ENCODE results near the gene BPI. TPM values are rescaled to one million over a fixed set of nuclear protein-coding genes. Genes with fewer than 3 reads are reported as not detected.
"Not testable (repeated sequence)": the region's sequence is repeated elsewhere in the genome, so short reads cannot be mapped to it uniquely, and the experiment has no call there.

The BPI gene
- total RNA-seq, 1 experiment from 2014 or later: 1.5 TPM

DNA sequence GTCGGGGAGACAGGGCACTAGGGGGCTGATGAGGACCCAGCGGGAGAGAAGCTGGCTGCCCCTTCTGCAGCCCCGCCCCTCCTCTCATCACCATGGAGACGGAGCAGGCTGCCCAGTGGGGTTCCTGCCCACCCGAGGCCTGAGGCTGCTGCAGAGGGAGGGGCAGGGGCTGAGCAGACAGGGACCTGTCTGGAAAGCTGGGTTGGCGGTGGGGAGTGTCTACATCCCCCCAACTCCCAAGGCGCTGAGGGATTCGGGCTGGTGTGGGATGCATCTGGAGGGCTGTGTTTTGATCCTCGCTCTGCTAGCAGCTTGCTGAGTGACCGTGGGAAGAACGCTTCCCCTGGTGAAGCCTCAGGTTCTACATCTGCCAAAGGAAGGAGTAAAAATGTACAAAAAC, 1.2 kb upstream of the BPI start:
- no peak for DNase-seq (ENCODE audit: low read depth)

DNA sequence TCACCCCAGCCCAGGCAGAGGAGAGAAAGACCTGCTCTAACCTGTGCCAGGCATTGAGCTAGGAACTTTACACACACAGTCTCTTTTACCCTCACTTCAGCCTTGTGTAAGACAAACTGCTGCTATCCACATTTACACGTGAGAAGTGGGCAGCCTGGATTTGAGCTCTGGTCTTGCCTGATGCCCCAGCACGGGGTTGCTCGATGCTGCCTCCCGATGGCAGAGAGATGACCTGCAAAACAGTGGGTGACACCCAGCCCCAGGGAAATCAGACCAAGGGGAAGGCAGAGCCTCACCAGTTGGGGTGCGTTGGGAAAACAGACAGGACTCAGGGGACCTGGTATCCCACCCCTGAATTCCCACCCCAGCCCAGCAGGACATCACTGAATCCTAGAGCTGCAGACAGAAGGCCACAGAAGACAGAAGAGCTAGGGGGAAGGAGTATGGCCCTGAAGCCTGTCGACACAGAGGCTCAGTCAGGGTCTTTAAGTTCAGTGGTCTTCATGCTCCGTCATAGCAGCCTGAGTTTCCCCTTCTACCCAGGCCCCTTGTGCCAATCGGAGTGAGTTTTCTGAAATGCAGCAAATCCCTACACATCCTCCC, 990 bp downstream of the BPI start:
- peak; percentile 59 for DNase-seq (ENCODE audit: low read depth)

DNA sequence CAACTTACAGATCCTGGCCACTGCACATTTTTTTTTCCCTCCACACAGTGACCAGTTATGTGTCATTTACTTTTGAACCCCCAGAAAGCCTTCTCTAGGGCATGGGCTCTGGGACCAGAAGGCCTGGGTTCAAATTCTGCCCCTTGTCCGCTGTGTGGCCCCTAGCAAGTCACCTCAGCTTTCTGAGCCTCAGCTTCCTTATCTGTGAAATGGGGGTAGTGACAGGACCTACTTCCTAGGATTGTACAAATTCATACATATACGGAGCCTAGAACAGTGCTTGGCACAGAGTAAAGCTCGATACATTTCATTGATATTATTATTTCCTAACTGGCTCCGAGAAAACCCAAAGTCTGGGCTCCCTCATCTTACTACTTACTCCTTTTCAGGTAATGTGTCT, 1.6 kb downstream of the BPI start:
- no peak for DNase-seq (ENCODE audit: low read depth)

DNA sequence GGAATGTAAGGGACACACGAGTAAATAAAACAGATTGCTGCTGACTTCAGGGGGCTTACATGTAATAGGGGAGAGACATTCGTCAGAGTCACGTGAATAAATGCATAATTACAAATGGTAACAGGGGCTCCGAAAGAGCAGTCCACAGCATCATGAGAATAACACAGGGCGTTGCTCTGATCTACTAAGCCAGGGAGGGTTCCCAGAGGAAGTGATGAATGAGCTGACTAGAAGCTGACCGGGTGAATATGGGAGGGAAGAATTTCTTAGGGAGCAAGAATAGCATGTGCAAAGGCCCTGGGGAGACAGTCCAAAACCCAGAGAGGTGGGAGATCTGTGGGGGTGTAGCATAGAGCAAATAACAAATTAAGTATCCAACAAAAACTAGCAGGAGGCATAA, 2.4 kb downstream of the BPI start:
- no peak for DNase-seq (ENCODE audit: low read depth)

DNA sequence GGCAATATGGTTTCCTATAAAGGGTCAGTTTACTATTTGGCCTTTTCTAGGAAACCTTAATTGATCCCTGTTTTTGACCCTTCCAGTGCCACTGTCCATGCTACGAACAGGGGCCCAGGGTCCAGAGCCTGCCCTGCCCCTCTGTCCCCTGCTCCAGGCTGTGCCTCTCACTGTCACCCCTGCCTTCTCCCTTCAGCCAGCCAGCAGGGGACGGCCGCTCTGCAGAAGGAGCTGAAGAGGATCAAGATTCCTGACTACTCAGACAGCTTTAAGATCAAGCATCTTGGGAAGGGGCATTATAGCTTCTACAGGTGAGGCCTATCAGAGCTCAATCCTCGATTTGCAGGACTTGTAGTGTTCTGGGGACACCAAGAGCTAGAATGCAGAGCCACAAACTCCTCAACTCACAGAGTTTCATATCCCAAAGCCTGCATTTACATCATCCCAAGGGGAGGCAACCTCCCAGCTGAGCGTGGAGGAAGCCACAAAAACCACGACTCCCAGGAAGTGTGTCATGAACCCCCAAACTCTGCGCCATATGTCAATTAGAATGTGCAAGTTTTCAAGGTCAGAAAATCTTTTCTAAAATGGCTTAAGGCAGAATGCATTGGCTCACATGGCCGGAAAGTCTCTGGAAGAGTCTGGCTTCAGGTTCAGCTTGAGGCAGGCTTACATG, 3.6 kb downstream of the BPI start:
- peak; percentile 90 for DNase-seq (ENCODE audit: low read depth)

DNA sequence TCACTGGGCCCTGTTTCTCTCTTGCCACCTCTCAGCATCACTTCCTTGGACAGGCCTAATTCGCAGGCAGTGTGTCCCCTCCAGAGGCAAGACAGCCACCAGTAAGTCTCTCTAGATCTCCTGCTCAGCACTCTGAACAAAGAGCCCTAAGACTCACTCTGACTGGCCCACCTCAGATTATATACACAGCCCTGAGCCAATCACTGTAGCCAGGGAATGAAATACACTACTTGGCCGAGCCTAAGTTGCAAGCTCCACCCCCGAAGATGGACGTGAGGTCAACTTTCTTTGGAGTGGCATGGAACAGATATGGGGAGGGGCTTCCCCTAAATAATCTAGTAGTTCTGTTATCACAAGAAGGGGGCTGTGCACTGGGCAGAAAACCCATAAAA, 4.1 kb downstream of the BPI start:
- DNase-seq (ENCODE audit: low read depth): no peak

DNA sequence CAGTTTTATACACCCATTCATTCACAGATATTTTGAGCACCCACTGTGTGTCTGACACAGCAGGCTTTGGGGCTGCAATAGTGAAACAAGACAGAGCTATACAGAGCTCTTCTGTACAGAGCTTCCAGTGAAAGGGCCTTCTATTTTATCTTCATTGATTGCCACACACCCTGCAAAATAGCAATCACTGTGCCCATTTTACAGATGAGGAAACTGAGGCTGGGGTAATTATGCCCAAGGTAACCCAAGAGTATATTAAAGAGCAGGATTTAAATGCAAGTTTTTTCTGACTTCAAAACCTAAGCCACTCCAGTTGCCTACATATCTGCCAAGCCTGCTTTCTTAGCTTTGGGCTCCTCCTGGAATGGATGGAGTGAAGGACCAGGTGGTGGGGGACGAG, 4.5 kb downstream of the BPI start:
- DNase-seq (ENCODE audit: low read depth): no peak

DNA sequence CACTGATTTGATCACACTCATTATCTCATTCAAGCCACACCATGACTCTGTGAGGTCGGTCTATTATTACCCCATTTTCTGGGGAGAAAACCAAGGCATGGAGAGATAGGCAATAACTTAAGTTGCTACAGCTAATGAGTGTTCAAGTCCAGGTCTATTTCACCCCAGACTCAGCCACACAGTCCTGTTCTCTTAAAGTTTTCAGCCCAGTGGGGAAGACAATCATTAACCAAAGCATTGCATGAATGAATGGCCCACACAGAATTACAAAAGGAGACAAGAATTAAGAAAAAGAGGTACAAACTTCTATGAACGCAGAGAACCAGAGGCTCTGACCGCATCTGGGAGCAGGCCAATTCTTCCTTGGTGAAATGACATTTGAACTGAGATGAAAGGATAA, 7.1 kb downstream of the BPI start:
- no peak for DNase-seq (ENCODE audit: low read depth)

DNA sequence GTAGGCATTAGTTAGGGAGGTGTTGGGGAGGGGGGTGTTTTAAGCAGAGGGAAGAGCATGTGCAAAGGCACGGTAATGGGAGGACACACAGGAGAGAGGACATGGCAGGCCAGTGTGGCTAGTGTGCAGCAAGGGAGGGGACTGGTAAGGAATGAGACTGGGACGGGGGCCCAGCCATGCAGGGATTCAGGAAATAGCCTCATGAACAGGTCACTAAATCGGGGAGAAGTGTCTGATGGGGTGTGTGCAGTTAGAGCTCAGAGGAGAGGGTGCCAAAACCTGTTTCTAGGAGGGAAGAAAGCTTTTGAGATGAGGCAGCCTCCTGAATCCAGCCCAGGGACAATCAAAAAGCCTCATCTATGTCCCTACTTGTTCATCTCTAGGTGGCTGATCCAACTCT, 7.5 kb downstream of the BPI start:
- DNase-seq (ENCODE audit: low read depth): no peak

DNA sequence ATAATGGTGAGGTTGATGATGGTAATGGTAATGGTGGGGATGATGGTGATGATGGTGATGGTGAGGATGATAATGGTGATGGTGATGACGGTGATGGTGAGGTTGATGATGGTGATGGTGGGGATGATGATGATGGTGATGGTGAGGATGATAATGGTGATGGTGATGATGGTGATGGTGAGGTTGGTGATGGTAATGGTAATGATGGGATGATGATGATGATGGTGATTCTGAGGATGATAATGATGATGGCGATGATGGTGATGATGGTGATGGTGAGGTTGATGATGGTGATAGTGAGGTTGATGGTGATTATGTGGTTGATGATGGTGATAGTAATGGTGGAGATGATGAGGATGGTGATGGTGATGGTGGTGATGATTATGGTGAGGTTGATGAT, 9.7 kb downstream of the BPI start:
- no peak for DNase-seq (ENCODE audit: low read depth)

DNA sequence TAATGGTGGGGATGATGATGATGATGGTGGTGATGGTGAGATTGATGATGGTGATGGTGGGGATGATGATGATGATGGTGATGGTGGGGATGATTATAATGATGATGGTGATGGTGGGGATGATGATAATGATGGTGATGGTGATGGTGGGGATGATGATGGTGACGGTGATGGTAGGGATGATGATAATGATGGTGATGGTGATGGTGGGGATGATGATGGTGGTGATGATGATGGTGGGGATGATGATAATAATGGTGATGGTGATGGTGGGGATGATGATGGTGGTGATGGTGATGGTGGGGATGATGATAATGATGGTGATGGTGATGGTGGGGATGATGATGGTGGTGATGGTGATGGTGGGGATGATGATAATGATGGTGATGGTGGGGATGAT, 10.4 kb downstream of the BPI start:
- not testable (repeated sequence) for DNase-seq (ENCODE audit: low read depth)

DNA sequence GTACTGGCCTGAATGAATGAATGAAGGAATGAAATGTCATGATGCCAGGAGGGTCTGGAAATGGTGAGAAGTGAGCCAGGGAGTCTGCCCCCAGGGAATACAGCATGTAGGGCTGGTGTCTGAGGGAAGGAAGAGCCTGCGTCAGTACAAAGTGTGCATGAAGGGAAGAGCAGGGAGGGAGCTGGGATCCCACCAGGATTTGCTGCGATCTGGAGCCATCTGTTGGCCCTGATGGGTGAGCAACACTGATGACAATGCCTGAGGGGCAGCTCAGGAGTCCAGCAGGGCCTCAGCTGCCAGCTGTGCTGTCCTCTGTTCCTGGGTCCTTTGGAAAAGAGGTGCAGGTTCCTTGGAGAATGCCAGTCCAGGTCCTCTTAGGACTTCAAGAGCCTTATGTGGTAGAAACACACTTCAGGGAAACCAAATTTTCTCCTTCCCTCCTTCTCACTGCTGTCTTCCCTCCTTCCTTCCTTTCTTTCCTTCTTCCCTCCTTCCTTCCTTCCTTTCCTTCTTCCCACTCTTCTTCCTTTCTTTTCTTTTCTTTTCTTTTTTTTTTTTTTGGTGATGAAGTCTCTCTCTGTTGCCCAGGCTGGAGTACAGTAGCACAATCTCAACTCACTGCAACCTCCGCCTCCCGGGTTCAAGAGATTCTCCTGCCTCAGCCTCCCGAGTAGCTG, 11.5 kb downstream of the BPI start:
- peak; percentile 62 for DNase-seq (ENCODE audit: low read depth)

DNA sequence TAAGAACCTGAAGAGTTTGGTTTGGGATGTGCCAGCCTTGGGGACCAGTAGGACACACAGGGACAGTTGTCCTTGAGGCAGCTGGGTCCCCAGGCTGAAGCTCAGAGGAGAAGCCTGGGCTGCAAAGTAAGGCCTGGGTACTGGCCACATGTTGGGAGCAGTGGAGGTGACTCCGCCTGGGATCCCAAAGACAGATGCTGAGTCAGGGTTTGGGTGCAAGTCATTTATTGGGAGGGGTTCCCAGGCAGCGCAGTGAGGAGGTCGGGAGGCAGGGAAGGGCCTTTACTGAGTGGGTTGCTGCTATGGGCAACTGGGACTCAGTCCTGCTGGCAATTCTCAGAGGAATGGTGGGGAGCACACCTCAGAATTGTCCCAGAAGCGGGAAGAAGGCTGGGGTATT, 12.4 kb downstream of the BPI start:
- no peak for DNase-seq (ENCODE audit: low read depth)

DNA sequence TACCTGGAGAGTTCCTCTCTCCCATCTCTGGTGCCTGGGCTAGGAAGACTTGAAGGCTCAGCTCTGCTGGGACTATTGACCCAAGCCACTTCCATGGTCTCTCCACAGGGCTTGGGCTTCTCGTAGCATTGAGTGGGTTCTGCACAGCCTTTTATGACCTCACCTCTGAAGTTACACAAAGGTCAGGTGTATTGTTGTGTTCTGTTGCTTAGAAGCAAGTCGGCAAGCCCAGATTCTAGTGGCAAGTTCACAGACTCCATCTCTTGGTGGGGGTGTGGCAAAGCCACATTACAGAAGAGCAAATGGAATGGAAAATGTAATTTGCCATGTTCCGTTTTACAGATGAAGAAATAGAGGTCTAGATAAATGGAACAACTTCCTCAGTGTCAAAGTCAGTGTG, 13.5 kb downstream of the BPI start:
- no peak for DNase-seq (ENCODE audit: low read depth)

DNA sequence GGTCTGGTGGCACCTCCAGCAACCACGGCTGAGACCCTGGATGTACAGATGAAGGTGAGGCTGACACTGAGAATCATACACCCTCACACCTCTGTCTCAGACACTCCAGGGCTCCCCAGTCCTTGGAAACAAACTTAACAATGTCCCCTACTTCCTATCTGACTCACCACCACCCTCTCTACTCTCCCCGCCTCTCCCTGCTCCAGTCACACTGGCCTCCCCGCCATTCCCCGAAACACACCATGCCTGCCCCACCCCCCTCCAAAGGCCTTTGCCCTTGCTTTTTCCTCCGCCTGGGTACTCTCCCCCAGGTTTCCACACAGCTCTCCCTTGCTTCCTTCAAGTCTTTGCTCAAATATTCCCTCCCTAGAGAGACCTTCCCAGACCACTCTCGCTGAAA, 16.3 kb downstream of the BPI start:
- DNase-seq (ENCODE audit: low read depth): peak; percentile 52

DNA sequence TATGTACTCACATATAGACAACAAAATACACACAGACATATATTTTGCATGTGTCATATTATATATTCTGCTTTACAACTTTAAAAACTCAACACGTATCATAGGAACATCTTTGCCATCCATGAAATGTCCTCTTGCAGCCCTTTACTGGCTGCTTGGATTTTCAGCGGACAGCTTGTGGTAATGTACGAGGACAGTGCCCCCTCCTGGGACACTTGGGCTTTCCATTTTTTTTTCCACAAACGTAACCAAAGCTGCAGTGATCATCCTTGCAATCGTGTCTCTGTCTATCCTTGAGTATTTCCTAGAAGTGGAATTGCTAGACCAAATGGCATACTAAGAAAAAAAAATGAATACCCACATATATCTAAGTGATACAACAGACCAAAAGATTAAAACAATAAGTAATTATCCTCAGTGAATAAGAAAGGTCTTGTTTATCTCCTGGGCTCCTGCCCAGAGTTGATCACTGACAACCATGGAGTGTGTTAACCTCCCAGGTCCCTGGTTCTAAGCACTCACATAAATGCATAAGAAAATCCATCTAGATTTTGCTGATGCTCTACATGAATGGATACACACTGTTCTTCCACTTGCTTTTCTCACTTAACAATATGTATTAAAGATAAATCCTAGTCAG, 18.1 kb downstream of the BPI start:
- peak; percentile 77 for DNase-seq (ENCODE audit: low read depth)

DNA sequence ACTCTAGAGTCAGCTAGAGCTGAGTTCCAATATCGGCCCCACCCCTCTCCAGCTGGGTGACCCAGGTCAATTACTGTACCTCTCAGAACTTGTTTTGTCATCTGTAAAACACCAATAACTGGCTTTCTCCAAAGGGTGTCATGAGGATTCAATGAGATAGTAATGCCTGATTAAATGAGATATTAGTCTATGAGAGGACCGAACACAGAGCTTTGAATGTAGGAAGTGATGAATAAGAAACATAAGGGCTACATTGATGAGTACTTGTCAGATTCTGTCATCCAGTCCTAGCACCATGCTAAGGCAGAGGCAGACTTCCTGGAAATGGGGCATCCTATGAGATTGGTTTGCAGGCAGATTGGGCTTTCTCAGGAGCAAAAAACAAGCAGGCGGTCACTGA, 20.2 kb downstream of the BPI start:
- no peak for DNase-seq (ENCODE audit: low read depth)

DNA sequence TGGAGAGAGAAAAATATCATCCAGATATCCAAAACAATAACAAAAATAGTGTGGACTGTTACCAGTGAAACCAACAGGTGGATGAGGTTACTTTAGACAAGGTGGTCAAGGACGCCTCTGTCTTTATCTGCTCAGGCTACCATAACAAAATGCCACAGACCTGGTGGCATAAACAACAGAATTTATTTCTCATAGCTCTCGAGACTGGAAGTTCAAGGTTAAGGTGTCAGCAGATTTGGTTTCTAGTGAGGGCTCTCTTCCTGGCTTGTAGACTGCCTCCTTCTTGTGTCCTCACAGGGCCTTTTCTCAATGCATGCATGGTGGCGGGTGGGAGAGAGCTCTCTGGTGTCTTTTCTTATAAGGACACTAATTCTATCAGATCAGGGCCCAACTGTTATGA, 21.2 kb downstream of the BPI start:
- no peak for DNase-seq (ENCODE audit: low read depth)

DNA sequence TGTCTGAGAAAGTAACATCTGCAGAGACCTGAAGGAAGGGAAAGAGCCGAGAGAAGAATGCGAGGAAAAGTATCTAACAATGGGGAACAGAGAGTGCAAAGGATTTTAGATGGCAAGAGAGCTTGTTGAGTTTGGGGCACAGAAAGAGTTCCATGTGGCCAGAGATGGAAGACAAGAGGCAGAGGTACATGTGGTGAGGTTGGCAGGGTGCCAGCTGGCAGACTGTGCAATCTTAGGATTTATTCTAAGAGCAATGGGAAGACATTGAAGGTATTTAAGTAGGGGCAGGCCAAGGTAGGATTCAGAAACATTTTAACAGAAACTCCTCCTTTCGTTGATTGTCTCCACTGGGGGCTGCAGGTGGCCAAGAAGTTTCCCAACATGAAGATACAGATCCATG, 21.9 kb downstream of the BPI start:
- DNase-seq (ENCODE audit: low read depth): no peak

DNA sequence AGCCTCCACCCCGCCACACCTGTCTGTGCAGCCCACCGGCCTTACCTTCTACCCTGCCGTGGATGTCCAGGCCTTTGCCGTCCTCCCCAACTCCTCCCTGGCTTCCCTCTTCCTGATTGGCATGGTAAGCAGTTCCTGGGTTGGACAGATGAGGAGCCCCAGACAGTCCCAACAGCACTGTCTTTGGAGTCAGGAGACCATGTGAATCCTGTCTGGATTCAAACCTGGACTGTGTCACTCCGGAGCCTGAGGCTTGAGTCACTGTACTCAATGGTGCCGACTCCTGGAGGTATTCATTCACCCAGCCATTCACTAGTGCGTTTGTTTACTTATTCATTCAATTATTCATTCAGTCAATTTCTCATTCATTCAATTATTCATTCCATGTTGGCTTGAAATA, 22.4 kb downstream of the BPI start:
- DNase-seq (ENCODE audit: low read depth): peak; percentile 31

DNA sequence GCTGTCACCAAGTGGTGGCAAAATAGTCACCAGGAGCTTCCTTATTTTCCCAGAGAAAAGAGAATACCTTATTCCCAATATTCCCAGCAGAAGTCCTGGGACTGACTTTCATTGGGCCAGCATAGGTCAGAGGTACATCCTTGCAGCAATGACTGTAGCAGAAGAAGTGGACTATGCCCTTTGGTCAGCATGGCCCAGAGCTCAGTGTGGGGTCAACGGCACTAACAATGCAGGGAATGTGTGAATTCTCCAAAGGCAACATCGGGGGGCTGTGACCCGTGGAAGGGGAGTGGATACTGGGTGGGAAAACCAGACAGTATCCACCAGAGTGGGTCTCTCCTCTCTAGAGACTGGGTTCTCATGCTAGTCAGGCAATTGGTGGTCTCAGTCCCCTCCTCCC, 26.7 kb downstream of the BPI start:
- no peak for DNase-seq (ENCODE audit: low read depth)

DNA sequence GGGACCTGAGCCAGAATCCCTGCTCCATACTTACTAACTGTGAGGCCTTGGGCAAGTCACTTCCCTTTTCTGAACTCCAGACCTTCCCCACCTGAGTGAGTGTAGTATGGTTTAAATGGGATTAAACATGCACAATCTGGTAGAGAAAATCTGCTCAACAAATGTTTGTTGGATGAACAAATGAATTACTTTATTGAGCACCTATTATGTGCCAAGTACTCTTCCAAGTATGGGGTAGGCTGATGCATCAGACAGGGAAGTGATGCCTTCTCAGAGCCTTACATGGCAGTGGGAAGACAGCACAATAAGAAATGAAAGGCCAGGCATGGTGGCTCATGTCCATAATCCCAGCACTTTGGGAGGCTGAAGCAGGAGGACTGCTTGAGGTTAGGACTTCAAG, 27.3 kb downstream of the BPI start:
- no peak for DNase-seq (ENCODE audit: low read depth)

DNA sequence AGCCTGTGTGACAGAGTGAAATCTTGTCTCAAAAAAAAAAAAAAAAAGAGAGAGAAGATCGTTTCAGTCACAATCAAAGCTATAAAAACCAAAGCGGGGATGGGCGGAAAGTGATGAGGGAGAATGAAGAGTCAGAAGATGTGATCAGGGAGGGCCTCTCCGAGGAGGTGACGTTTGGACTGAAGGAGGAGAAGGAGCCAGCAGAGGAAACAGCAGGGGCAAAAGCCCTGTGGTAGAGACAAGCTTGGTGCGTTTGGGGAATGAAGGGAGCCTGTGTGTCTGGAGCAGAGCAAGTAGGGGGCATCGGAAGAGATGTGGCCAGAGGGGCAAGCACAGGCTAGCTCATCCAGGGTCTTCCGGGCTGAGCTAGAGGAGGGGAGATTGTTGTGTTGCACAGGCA, 27.9 kb downstream of the BPI start:
- no peak for DNase-seq (ENCODE audit: low read depth)

All from M059J (cell line).